Right cardiac atrium (tissue), 5 donors: Measurements from ENCODE around the gene SLC22A4. TPM values are rescaled to one million over a fixed set of nuclear protein-coding genes. Genes with fewer than 3 reads are reported as not detected.

Source experiments
- ATAC-seq, 2 donors: fragments of 200-7000 bp; cut with Tn5 transposase; one replicate each; pipeline versions ENCODE4 v1.8.0 to v1.9.1; 2020; ENCODE audit warnings: moderate library complexity in 2 of 2, mild to moderate bottlenecking in 1 of 2
- DNase-seq, 3 donors: peaks; one replicate each; pipeline ENCODE4 v3.0.0-alpha.2; 2020
- H3K27ac ChIP-seq: one replicate; pipeline ENCODE4 v1.5.1; 2013; ENCODE audit warnings: mild to moderate bottlenecking, low read length, control low read depth, moderate library complexity
- H3K27me3 ChIP-seq: one replicate; pipeline ENCODE4 v1.6.1; 2013; ENCODE audit not compliant: control insufficient read depth, insufficient read depth
- H3K4me1 ChIP-seq: one replicate; pipeline ENCODE4 v1.6.1; 2013; ENCODE audit warnings: low read length; ENCODE audit not compliant: control insufficient read depth, insufficient read depth
- H3K4me3 ChIP-seq: one replicate; pipeline ENCODE4 v1.5.1; 2013; ENCODE audit warnings: low read length, control low read depth
- H3K9me3 ChIP-seq: one replicate; pipeline ENCODE4 v1.6.1; 2013; ENCODE audit warnings: low read length; ENCODE audit not compliant: control insufficient read depth
- WGBS: extraction: QIAGEN DNeasy Blood & Tissue Kit; methylation state at CpG from one replicate; pipeline ENCODE4 v1.1.7; 2013; 5-methylcytosine and 5-hydroxymethylcytosine counted together
- intact Hi-C, 4 donors: fragments of 100-400 bp; cut with DNase I; formaldehyde crosslinking; loops; one replicate each; pipeline versions ENCODE4 v1.11.0 to v1.14.0; 2022 to 2023
- microRNA-seq, 2 donors: library from miRNA; unstranded; fragments of <30 nt; microRNA quantifications; one replicate each; pipeline ENCODE4 v1.2.0, GENCODE V29; 2020 to 2021
- polyA plus RNA-seq: library from polyadenylated mRNA; stranded (reverse); fragments of 200-250 nt; gene quantifications from one replicate; pipeline ENCODE4 v1.2.3, GENCODE V29; 2013
- total RNA-seq, 4 donors: library from RNA; stranded (reverse); fragmentation: NEBNext Ultra II Directional; extraction: Animal tissue kit (Norgen Biotek cat#: 25700); gene quantifications; one replicate each; pipeline ENCODE4 v1.2.1, GENCODE V29; 2021
- donor health status: healthy with polysubstance abuse.
- donor health status: DM: no; HTN: yes; CAD: no.
- donor health status: DM: no; HTN: no; CAD: no.
- donor health status: DM: no; HTN: yes; CAD: no; lungs with severe emphysema.
- donor health status: DM: yes; HTN: yes; CAD: no.

SLC22A4 gene
- total and polyA plus RNA-seq, 5 donors, result 0.86 to 6.5 (median 2.1) TPM

DNA sequence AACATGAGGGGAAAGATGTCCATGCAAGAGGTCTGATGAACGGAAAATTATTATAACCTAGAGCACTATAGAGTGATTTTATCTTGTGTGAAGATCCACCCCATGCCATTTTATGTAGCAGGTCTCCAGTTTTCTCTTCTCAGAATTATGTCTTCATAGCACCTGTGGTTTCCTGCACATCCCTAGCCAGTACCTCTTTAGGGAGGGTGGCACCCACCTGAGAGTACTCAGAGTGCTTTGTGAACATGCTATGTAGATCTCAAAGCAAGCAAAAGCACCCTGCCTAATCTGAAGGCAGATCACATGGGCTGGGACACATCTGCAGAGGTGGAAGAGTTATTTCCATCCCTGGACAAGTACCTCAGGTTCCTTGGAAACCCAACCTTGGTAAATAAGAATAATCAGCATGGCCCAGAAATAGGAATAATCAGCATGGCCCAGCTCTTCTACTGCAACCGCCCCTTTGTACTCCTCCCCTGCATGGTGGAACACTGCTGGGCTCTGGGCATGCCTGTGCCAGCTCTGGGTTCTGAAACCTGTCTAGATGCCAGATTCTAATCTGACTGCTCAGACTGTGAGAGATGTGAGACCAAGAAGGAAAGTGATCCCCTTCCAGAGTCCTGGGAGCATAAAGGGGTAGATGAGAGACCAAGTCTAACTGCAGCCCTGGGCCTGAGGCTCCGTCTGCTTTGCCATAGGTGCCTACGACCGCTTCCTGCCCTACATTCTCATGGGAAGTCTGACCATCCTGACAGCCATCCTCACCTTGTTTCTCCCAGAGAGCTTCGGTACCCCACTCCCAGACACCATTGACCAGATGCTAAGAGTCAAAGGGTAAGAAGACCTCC lies 99.0 kb downstream of the SLC22A4 start:
- ATAC-seq (no peak), DNase-seq (no peak)
- Histone ChIP-seq H3K4me3 (no peak overlapping the region), H3K27me3 (no peaks in the 10 kb centered on the region), H3K27ac (no peak overlapping the region), H3K4me1 (peaks cover 2% of the 10 kb centered on the region), H3K9me3 (no peaks in the 10 kb centered on the region)
- intact Hi-C loops, result loop anchor here in 1 of 4 donors (5.0 kb wide), 1 partner anchor 109 kb away; no protein-coding TSS in a partner anchor
- 96% methylated on average over 6 of the region's 6 CpGs for WGBS

Small RNAs within 50 kb of the gene (microRNA-seq; reads per million reads assigned to microRNA genes)
- 0 reads per million in 2 donors for gene MIR3936

Other genes starting within 250 kb of the SLC22A4 start
- not detected for gene IL3, start 233.7 kb upstream of the SLC22A4 start, total RNA-seq
- not detected for gene IL3, start 233.7 kb upstream of the SLC22A4 start, polyA plus RNA-seq
- gene CSF2, start 220.6 kb upstream of the SLC22A4 start, total RNA-seq, result not detected
- not detected for gene CSF2, start 220.6 kb upstream of the SLC22A4 start, polyA plus RNA-seq
- 100 to 1,000 TPM in 1 of 4 donors, 10 to 100 TPM in 3; 58.9 to 103 (median 71.8) TPM for gene P4HA2, start 66.5 kb upstream of the SLC22A4 start, total RNA-seq
- gene P4HA2, start 66.5 kb upstream of the SLC22A4 start, polyA plus RNA-seq, result 51.9 TPM
- gene PDLIM4, start 36.7 kb upstream of the SLC22A4 start, total RNA-seq, result 100 to 1,000 TPM in 1 of 4 donors, 10 to 100 TPM in 3; 47.8 to 113 (median 54.3) TPM
- 35.0 TPM for gene PDLIM4, start 36.7 kb upstream of the SLC22A4 start, polyA plus RNA-seq
- 10 to 100 TPM in 3 of 4 donors, 1 to 10 TPM in 1; 9.3 to 17.5 (median 14.4) TPM for gene SLC22A5, start 75.3 kb downstream of the SLC22A4 start, total RNA-seq
- gene SLC22A5, start 75.3 kb downstream of the SLC22A4 start, polyA plus RNA-seq, result 5.7 TPM
- 10 to 100 TPM in 3 of 4 donors, 1 to 10 TPM in 1; 9.4 to 17.9 (median 13.8) TPM for gene IRF1, start 196.4 kb downstream of the SLC22A4 start, total RNA-seq
- 11.7 TPM for gene IRF1, start 196.4 kb downstream of the SLC22A4 start, polyA plus RNA-seq
- not detected for gene IL5, start 249.1 kb downstream of the SLC22A4 start, total RNA-seq
- not detected for gene IL5, start 249.1 kb downstream of the SLC22A4 start, polyA plus RNA-seq